Peyer's patch (tissue), 4 donors: ENCODE results near the gene SELENON. TPM values are rescaled to one million over a fixed set of nuclear protein-coding genes. Genes with fewer than 3 reads are reported as not detected.

Source experiments
- DNase-seq, 3 donors: peaks; one replicate each; pipeline ENCODE4 v3.0.0-alpha.2; 2017 to 2019
- H3K27ac ChIP-seq, 4 donors: fragments of 200-600 bp; sonication (generic); one replicate each; pipeline ENCODE4 v1.5.1; 2016 to 2019
- H3K27me3 ChIP-seq, 2 donors: fragments of 200-600 bp; sonication (generic); one replicate each; pipeline ENCODE4 v1.5.1; 2019
- H3K36me3 ChIP-seq, 3 donors: fragments of 200-600 bp; sonication (generic); one replicate each; pipeline ENCODE4 v1.5.1; 2016 to 2019
- H3K4me1 ChIP-seq, 4 donors: fragments of 200-600 bp; sonication (generic); one replicate each; pipeline ENCODE4 v1.5.1; 2016 to 2019
- H3K4me3 ChIP-seq, 4 donors: fragments of 200-600 bp; sonication (generic); 1 replicate in 3 of 4; 2 replicates in 1 of 4; pipeline ENCODE4 v1.5.1; 2016 to 2019; ENCODE audit warnings: mild to moderate bottlenecking in 1 of 4
- H3K9me3 ChIP-seq, 4 donors: fragments of 200-600 bp; sonication (generic); one replicate each; pipeline ENCODE4 v1.5.1; 2016 to 2019; ENCODE audit warnings: mild to moderate bottlenecking in 1 of 4
- POLR2A ChIP-seq, 2 donors: fragments of 450-650 bp; IDR thresholded peaks; one replicate each; pipeline ENCODE4 v1.5.1; 2017; ENCODE audit warnings: antibody characterized with exemption in 2 of 2, mild to moderate bottlenecking in 2 of 2, moderate library complexity in 2 of 2
- total RNA-seq, 4 donors: library from RNA; depleted of rRNA; stranded (reverse); fragments of >200 nt; gene quantifications; one replicate each; pipeline ENCODE4 v1.1.0, GENCODE V29; 2016
- TF ChIP-seq, protein P1 (sequence below), 6 experiments: fragments of 450-650 bp in 4 of 6; fragments of 200-600 bp in 2 of 6; sonication (generic) in 1 of 6; IDR thresholded peaks; one replicate each; pipeline ENCODE4 v1.5.1; 2017 to 2019; ENCODE audit warnings: antibody characterized with exemption in 6 of 6, mild to moderate bottlenecking in 3 of 6, moderate library complexity in 1 of 6

SELENON gene
- total RNA-seq, 4 donors from 2014 or later = 16.1 to 30.1 (median 22.0) TPM

DNA sequence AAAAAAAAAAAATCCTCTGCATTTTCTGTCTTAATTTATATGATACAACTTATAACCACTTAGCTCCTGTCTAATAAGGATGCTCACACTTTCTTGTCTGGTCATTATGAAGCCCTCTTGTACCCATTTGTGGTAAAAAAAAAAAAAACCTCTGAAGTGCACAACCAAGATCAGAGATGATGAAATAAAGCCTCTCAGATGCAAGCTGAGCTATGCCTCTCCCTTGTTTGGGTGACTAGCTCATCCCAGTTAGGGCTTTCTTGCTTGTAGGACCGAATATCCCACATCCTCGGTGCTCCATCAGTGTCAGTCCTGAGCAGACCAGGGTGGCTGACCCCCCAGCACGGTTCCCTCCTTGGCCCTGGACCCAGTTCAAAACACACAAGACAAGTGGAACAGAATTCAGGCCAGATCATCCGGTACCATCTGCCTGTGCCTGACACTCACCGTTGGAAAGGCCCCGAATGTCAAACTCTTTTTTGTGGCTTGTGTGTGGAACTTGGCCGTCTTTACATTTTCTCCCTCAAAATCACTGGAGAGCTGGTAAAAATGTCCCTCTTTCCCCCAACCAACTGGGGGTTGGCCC, 6.3 kb upstream of the SELENON start:
- DNase-seq = no peak
- no peaks in the 10 kb centered on the region for H3K9me3 ChIP-seq
- H3K27me3 ChIP-seq = no peaks in the 10 kb centered on the region
- H3K4me1 ChIP-seq = peaks cover 0 to 3% (median 0%) of the 10 kb centered on the region in 4 donors
- TF ChIP-seq, protein P1, sequence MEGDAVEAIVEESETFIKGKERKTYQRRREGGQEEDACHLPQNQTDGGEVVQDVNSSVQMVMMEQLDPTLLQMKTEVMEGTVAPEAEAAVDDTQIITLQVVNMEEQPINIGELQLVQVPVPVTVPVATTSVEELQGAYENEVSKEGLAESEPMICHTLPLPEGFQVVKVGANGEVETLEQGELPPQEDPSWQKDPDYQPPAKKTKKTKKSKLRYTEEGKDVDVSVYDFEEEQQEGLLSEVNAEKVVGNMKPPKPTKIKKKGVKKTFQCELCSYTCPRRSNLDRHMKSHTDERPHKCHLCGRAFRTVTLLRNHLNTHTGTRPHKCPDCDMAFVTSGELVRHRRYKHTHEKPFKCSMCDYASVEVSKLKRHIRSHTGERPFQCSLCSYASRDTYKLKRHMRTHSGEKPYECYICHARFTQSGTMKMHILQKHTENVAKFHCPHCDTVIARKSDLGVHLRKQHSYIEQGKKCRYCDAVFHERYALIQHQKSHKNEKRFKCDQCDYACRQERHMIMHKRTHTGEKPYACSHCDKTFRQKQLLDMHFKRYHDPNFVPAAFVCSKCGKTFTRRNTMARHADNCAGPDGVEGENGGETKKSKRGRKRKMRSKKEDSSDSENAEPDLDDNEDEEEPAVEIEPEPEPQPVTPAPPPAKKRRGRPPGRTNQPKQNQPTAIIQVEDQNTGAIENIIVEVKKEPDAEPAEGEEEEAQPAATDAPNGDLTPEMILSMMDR (IDR thresholded peaks at IDR 0.05) = no peak
- TF ChIP-seq POLR2A (IDR thresholded peaks at IDR 0.05) = no peak
- H3K27ac ChIP-seq = no peak overlapping the region
- no peaks in the 10 kb centered on the region for H3K36me3 ChIP-seq
- H3K4me3 ChIP-seq = no peak overlapping the region

DNA sequence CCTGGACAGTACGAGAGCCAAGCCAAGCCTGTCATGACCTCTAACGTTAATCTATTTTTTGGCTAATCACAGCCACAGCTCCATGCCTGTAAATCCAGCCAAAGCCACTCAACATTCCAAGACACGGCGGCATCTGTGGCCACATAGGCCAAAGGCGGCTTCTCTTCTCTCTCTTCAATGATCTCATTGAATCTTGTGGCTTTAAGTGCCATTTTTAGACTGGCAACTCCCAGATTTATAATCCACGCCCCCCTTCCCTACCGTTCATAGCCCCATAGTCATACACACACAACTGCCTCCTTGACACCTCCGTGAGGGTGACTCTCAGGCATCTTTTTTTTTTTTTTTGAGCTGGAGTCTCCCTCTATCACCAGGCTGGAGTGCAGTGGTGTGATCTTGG, 5.7 kb upstream of the SELENON start:
- Histone ChIP-seq H3K36me3 (no peaks in the 10 kb centered on the region), H3K27ac (no peak overlapping the region), H3K4me1 (peaks cover 0 to 7% (median 0%) of the 10 kb centered on the region in 4 donors), H3K9me3 (no peaks in the 10 kb centered on the region), H3K27me3 (no peaks in the 10 kb centered on the region), H3K4me3 (no peak overlapping the region)
- DNase-seq = no peak
- TF ChIP-seq, protein P1 (IDR thresholded peaks at IDR 0.05) = no peak
- TF ChIP-seq POLR2A (IDR thresholded peaks at IDR 0.05) = no peak

GRCh38 chr1:25795211-25795610, 4.8 kb upstream of the SELENON start:
- Histone ChIP-seq H3K4me1 (peaks cover 0 to 12% (median 0%) of the 10 kb centered on the region in 4 donors), H3K27ac (no peak overlapping the region), H3K27me3 (no peaks in the 10 kb centered on the region), H3K36me3 (no peaks in the 10 kb centered on the region), H3K4me3 (no peak overlapping the region), H3K9me3 (no peaks in the 10 kb centered on the region)
- TF ChIP-seq, protein P1 (IDR thresholded peaks at IDR 0.05) = no peak
- no peak for TF ChIP-seq POLR2A (IDR thresholded peaks at IDR 0.05)
- no peak for DNase-seq

GRCh38 chr1:25795946-25796810, 3.8 kb upstream of the SELENON start:
- Histone ChIP-seq H3K4me3 (no peak overlapping the region), H3K36me3 (no peaks in the 10 kb centered on the region), H3K9me3 (no peaks in the 10 kb centered on the region), H3K4me1 (peaks cover 0 to 17% (median 7%) of the 10 kb centered on the region in 4 donors), H3K27ac (peak overlapping the region in 1 of 4 donors; percentile 8), H3K27me3 (no peaks in the 10 kb centered on the region)
- no peak for TF ChIP-seq POLR2A (IDR thresholded peaks at IDR 0.05)
- TF ChIP-seq, protein P1 (IDR thresholded peaks at IDR 0.05) = no peak
- peak in 2 of 3 donors; percentile 37 to 48 for DNase-seq

DNA sequence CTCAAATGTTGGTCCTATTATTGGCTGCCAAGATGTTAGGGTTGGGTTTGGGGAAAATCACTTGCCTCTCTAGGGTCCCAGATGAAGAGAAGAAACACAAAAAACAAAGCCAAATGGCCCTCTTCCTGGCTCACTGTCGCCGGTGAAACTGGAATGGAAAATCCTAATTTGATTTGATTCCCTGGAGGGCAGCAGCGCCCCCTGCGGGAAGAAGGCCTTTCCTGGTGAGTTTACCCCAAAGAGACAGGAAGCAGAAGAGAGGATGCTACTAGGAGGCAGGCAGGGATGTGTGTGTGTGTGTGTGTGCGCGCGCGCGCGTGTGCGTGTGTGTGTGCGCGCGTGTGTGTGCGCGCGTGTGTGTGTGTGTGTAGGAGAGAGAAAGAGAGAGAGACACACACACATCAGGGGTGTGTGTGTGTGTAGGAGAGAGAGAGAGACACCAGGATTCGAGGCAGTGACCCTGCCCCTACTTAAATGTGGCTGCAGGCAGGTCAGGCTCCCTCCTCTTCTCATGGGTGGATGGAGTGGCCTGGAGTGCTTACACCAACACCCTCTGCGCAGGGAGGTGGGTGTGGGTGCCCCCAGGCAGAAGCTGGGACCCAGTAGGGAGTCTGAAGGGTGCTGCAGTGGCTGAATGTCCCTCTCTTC, 3.1 kb upstream of the SELENON start:
- Histone ChIP-seq H3K4me3 (no peak overlapping the region), H3K27ac (peak overlapping the region in 1 of 4 donors; percentile 8)
- TF ChIP-seq, protein P1 (IDR thresholded peaks at IDR 0.05) = peak; percentile 63 to 85 (median 80)
- TF ChIP-seq POLR2A (IDR thresholded peaks at IDR 0.05) = no peak

More for the DNA sequence above, 3.1 kb upstream of the SELENON start:
- Histone ChIP-seq H3K36me3 (no peaks in the 10 kb centered on the region), H3K9me3 (no peaks in the 10 kb centered on the region), H3K4me1 (peaks cover 0 to 17% (median 7%) of the 10 kb centered on the region in 4 donors), H3K27me3 (no peaks in the 10 kb centered on the region)
- peak; percentile 85 to 93 (median 86) for DNase-seq
